Measurements from ENCODE around the gene PTPN1.

DNA sequence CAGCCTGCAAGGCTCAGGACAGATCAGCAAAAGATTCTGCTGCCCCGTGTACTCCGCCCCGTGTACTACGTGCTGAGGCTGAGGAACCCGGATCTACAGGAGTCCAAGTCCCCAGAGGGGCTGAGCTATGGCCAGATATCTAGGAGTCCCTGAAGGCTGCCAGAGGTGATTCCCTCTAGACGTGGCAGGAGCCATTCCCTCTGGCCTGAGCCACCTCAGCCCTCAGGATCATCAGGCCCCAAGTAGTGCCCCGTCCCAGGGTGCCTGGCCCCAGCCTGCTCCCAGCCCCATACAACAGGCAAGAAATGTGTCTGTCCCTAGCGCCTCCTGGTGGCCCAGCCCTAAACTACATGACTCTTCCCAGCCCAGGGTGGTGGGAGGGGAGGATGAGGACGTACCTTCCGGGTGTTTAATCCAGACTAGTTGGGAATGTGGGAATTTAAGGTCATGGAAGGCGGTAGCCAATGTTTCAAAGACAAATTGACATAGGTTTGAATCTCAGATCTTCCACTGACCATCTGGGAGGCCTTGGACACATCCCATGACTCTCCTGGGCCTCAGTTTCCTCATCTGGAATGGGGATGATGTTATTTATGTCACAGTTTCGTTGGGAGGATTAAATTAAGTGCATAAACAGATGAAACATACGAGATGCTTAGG lies 49.4 kb upstream of the PTPN1 start:
- no peak for TF ChIP-seq POLR2A (IDR thresholded peaks at IDR 0.05; ENCODE audit: low read depth, low read length)
- TF ChIP-seq POLR2AphosphoS5 (IDR thresholded peaks at IDR 0.05; ENCODE audit: low read depth, low read length) = no peak
- TF ChIP-seq SPI1 (IDR thresholded peaks at IDR 0.05; ENCODE audit: low read depth, low read length) = no peak
- TF ChIP-seq TAF1 (IDR thresholded peaks at IDR 0.05; ENCODE audit: low read depth, low read length) = no peak
- no peak for TF ChIP-seq PAX5 (IDR thresholded peaks at IDR 0.05; ENCODE audit: insufficient read depth, low read length, severe bottlenecking)
